Heart right ventricle (tissue), 16 donors: Measurements from ENCODE around the gene CSN1S1. TPM values are rescaled to one million over a fixed set of nuclear protein-coding genes. Genes with fewer than 3 reads are reported as not detected.

Experiments
- ATAC-seq, 8 donors: fragments of 200-7000 bp; cut with Tn5 transposase; one replicate each; pipeline ENCODE4 v1.9.1; 2020; ENCODE audit warnings: mild to moderate bottlenecking in 8 of 8, moderate library complexity in 8 of 8, moderate number of reproducible peaks in 1 of 8
- DNase-seq, 2 donors: peaks; one replicate each; pipeline ENCODE4 v3.0.0-alpha.2; 2020
- H3K27ac ChIP-seq, 10 donors: fragments of 200-600 bp; sonication (generic) in 2 of 10; one replicate each; pipeline versions ENCODE4 v1.5.0 to v1.8.0; 2020 to 2022; ENCODE audit warnings: mild to moderate bottlenecking in 3 of 10
- H3K27me3 ChIP-seq, 7 donors: fragments of 200-600 bp; one replicate each; pipeline ENCODE4 v1.8.0; 2021 to 2022; ENCODE audit warnings: mild to moderate bottlenecking in 2 of 7
- H3K36me3 ChIP-seq, 9 donors: fragments of 200-600 bp; sonication (generic) in 1 of 9; one replicate each; pipeline versions ENCODE4 v1.5.0 to v1.8.0; 2020 to 2022; ENCODE audit warnings: mild to moderate bottlenecking in 2 of 9
- H3K4me1 ChIP-seq, 9 donors: fragments of 200-600 bp; sonication (generic) in 1 of 9; one replicate each; pipeline versions ENCODE4 v1.5.0 to v1.8.0; 2020 to 2022; ENCODE audit warnings: mild to moderate bottlenecking in 4 of 9
- H3K4me3 ChIP-seq, 10 donors: fragments of 200-600 bp; sonication (generic) in 2 of 10; one replicate each; pipeline versions ENCODE4 v1.5.0 to v1.8.0; 2020 to 2022; ENCODE audit warnings: mild to moderate bottlenecking in 7 of 10, moderate library complexity in 2 of 10
- H3K9me3 ChIP-seq, 11 donors: fragments of 200-600 bp in 10 of 11; sonication (generic) in 2 of 11; one replicate each; pipeline versions ENCODE4 v1.5.0 to v1.8.0; 2013 to 2022; ENCODE audit warnings: mild to moderate bottlenecking in 2 of 11, control low read depth in 1 of 11, moderate library complexity in 1 of 11
- CTCF ChIP-seq, 9 donors: fragments of 200-600 bp; sonication (generic) in 2 of 9; IDR thresholded peaks; one replicate each; pipeline versions ENCODE4 v1.5.0 to v1.8.0; 2021 to 2022; ENCODE audit warnings: antibody characterized with exemption in 9 of 9, mild to moderate bottlenecking in 5 of 9, moderate library complexity in 1 of 9
- WGBS, 2 donors: extraction: QIAGEN DNeasy Blood & Tissue Kit; methylation state at CpG; one replicate each; pipeline ENCODE4 v1.1.7; 2013; ENCODE audit warnings: inconsistent platforms in 1 of 2; 5-methylcytosine and 5-hydroxymethylcytosine counted together
- intact Hi-C, 10 donors: fragments of 100-400 bp; cut with DNase I; formaldehyde crosslinking; loops; one replicate each; pipeline versions ENCODE4 v1.11.1 to v1.14.2; 2022
- polyA plus RNA-seq, 2 donors: library from polyadenylated mRNA; stranded (reverse); fragments of 200-250 nt; gene quantifications; one replicate each; pipeline ENCODE4 v1.2.3, GENCODE V29; 2013
- total RNA-seq, 10 donors: library from RNA; stranded (reverse); fragmentation: NEBNext Ultra II Directional in 3 of 10; extraction: Animal tissue kit (Norgen Biotek cat#: 25700) in 3 of 10; gene quantifications; one replicate each; pipeline versions ENCODE4 v1.2.1 to v1.2.4, GENCODE V29; 2021 to 2023
- donor health status: Arrhythmogenic right ventricular cardiomyopathy.
- donor health status: ischemic (EF 13 %, LVEDD 7.1; RV severe dilation, severe dysfunction).
- donor health status: healthy with polysubstance abuse.
- donor health status: DM: no; HTN: yes; CAD: no.
- donor health status: DM: no; HTN: no; CAD: no.
- donor health status: ischemic (EF 25% LVEDD 6.9; RV normal size, moderate dysfunction).
- donor health status: ischemic (EF 25% LVEDD 5.7; RV mildly dilated, moderate dysfunction).
- donor health status: healthy.
- donor health status: DM: yes; HTN: yes; CAD: no.
- donor health status: Ischemic cardiomyopathy.
- donor health status: ischemic (EF 35%, LVEDD 5.7; RV mildly dilated, moderate dysfunction).
- donor health status: nonischemic (EF 11% LVEDD 7.7; RV severe dilation, severe dysfunction).
- donor health status: DM: yes; HTN: yes; CAD: no.
- donor health status: PGD.
- donor health status: ischemic (EF 29% LVEDD 5.4; RV normal size, mild dysfunction).
- donor health status: nonischemic (EF 23%, LVEDD 6.1; RV moderate dilation, normal function).

Gene CSN1S1
- total and polyA plus RNA-seq, 12 donors = 0.26 TPM; not detected in 11

- no peaks in the 10 kb centered on the region for H3K9me3 ChIP-seq
- 55 to 58% methylated on average over 4 of the region's 4 CpGs for WGBS, 2 donors
- intact Hi-C loops = no loop called here
These were observed 60.1 kb downstream of the CSN1S1 start for GRCh38 chr4:69991016-69991415.

GRCh38 chr4:69994782-69995181 lies 63.9 kb downstream of the CSN1S1 start:
- no peak for ATAC-seq
- no peak overlapping the region for H3K4me3 ChIP-seq
- H3K4me1 ChIP-seq = no peaks in the 10 kb centered on the region
- no peak for TF ChIP-seq CTCF (IDR thresholded peaks at IDR 0.05)
- no peaks in the 10 kb centered on the region for H3K9me3 ChIP-seq
- H3K36me3 ChIP-seq = no peaks in the 10 kb centered on the region
- DNase-seq = no peak
- intact Hi-C loops = no loop called here
- H3K27me3 ChIP-seq = no peaks in the 10 kb centered on the region
- 79 to 80% methylated on average over 5 of the region's 5 CpGs for WGBS, 2 donors
- no peak overlapping the region for H3K27ac ChIP-seq

More at GRCh38 chr4:69991016-69991415, 60.1 kb downstream of the CSN1S1 start:
- DNase-seq (no peak), ATAC-seq (no peak)
- Histone ChIP-seq H3K27ac (no peak overlapping the region), H3K4me3 (no peak overlapping the region), H3K27me3 (no peaks in the 10 kb centered on the region), H3K36me3 (no peaks in the 10 kb centered on the region), H3K4me1 (no peaks in the 10 kb centered on the region)
- no peak for TF ChIP-seq CTCF (IDR thresholded peaks at IDR 0.05)

GRCh38 chr4:69995526-69996016 lies 64.7 kb downstream of the CSN1S1 start, which contains the start of gene STATH:
TSS of gene STATH (plus strand) at chr4:69995966. CDS start at chr4:69998438, 2,472 bp downstream.
- no peaks in the 10 kb centered on the region for H3K27me3 ChIP-seq
- intact Hi-C loops = no loop called here
- H3K27ac ChIP-seq = no peak within 1 kb of the TSS
- 62 to 72% methylated on average over 3 of the region's 3 CpGs for WGBS, 2 donors
- no peaks in the 10 kb centered on the region for H3K9me3 ChIP-seq
- H3K4me3 ChIP-seq = no peak within 1 kb of the TSS
- DNase-seq (no peak), ATAC-seq (no peak)
- H3K36me3 ChIP-seq = no peaks in the 10 kb centered on the region
- H3K4me1 ChIP-seq = no peaks in the 10 kb centered on the region
- no peak for TF ChIP-seq CTCF (IDR thresholded peaks at IDR 0.05)

Other genes starting within 250 kb of the CSN1S1 start
- gene SULT1B1, start 170.4 kb upstream of the CSN1S1 start, total RNA-seq = 1 to 10 TPM in 2 of 10 donors, under 1 TPM in 8; 0.24 to 2.7 (median 0.44) TPM
- under 1 TPM; 0.22 to 0.45 TPM for gene SULT1B1, start 170.4 kb upstream of the CSN1S1 start, polyA plus RNA-seq
- gene SULT1E1, start 70.9 kb upstream of the CSN1S1 start, total RNA-seq = not detected
- not detected for gene SULT1E1, start 70.9 kb upstream of the CSN1S1 start, polyA plus RNA-seq
- gene CSN2, start 34.7 kb downstream of the CSN1S1 start, total RNA-seq = not detected
- gene CSN2, start 34.7 kb downstream of the CSN1S1 start, polyA plus RNA-seq = not detected
- gene STATH, start 64.9 kb downstream of the CSN1S1 start, total RNA-seq = not detected
- gene STATH, start 64.9 kb downstream of the CSN1S1 start, polyA plus RNA-seq = not detected
- not detected for gene HTN3, start 97.4 kb downstream of the CSN1S1 start, total RNA-seq
- not detected for gene HTN3, start 97.4 kb downstream of the CSN1S1 start, polyA plus RNA-seq
- gene HTN1, start 119.4 kb downstream of the CSN1S1 start, total RNA-seq = not detected
- gene HTN1, start 119.4 kb downstream of the CSN1S1 start, polyA plus RNA-seq = not detected
- not detected for gene PRR27, start 223.2 kb downstream of the CSN1S1 start, total RNA-seq
- gene PRR27, start 223.2 kb downstream of the CSN1S1 start, polyA plus RNA-seq = not detected